Measurements from ENCODE around the gene OSBPL5.

DNA sequence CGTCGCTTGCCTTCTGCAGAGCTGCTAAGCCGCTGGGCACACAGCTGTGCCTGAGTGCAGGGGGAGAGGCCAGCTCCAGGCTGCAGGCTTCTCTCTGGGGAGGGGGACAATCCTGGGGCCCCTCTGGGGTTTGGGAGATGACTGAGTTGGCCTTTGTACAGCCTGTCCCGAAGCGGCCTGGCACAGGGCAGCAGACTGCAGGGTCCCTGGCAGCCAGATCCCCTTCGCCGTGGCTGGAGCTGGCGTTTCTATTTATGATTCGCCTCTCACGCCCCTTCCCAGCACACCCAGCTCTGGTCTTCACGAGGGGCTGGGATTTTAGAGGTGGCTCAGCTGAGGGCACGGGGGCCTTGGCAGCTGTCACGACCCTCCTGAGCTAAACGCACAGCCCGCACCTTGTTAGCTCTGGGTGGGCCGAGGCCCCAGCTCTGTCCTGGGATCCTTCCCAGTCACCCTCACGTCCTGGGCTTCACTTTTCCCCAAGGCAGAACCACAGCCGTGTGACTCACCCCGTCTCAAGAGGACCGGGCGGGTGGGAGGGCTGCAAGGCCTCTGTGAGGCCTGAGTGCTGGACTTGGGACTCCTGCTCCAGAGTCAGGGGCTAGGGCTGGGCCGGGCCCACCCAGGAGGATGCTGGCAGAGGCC, 18.4 kb downstream of the OSBPL5 start:
- no peak for TF ChIP-seq POLR2AphosphoS5 (IDR thresholded peaks at IDR 0.05)
- TF ChIP-seq, protein P1, sequence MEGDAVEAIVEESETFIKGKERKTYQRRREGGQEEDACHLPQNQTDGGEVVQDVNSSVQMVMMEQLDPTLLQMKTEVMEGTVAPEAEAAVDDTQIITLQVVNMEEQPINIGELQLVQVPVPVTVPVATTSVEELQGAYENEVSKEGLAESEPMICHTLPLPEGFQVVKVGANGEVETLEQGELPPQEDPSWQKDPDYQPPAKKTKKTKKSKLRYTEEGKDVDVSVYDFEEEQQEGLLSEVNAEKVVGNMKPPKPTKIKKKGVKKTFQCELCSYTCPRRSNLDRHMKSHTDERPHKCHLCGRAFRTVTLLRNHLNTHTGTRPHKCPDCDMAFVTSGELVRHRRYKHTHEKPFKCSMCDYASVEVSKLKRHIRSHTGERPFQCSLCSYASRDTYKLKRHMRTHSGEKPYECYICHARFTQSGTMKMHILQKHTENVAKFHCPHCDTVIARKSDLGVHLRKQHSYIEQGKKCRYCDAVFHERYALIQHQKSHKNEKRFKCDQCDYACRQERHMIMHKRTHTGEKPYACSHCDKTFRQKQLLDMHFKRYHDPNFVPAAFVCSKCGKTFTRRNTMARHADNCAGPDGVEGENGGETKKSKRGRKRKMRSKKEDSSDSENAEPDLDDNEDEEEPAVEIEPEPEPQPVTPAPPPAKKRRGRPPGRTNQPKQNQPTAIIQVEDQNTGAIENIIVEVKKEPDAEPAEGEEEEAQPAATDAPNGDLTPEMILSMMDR (IDR thresholded peaks at IDR 0.05): no peak
- no peak for TF ChIP-seq POLR2A (IDR thresholded peaks at IDR 0.05)
- TF ChIP-seq EP300 (IDR thresholded peaks at IDR 0.05): no peak
